CD4-positive, alpha-beta T cell (primary cell): ENCODE results near the gene NANS. TPM values are rescaled to one million over a fixed set of nuclear protein-coding genes. Genes with fewer than 3 reads are reported as not detected.

Source experiments
- ATAC-seq: fragments of 200-7000 bp; cut with Tn5 transposase; one replicate; pipeline ENCODE4 v1.10.0; 2022; ENCODE audit warnings: mild to moderate bottlenecking; ENCODE audit not compliant: poor library complexity
- CTCF ChIA-PET: fragments of 350-600 bp; sonication (Branson Sonifier 250); formaldehyde crosslinking; loops from one replicate; lab custom pipeline; 2021; ENCODE audit warnings: antibody characterized with exemption, inconsistent platforms; lab: Charles Lee
- POLR2A ChIA-PET: fragments of 350-600 bp; sonication (Branson Sonifier 250); formaldehyde crosslinking; loops from one replicate; lab custom pipeline; 2021; ENCODE audit warnings: antibody characterized with exemption, inconsistent platforms; lab: Charles Lee
- DNase-seq, 14 experiments: peaks; one replicate each; pipeline ENCODE4 v3.0.0-alpha.2; 2013 to 2020; ENCODE audit warnings: mixed read lengths in 2 of 14
- H3K27ac ChIP-seq, 2 donors: one replicate each; pipeline versions ENCODE4 v1.5.1 to v1.7.0; 2013; ENCODE audit warnings: low read length in 2 of 2, low read depth in 1 of 2, mild to moderate bottlenecking in 1 of 2
- H3K27me3 ChIP-seq, 2 experiments: 1 replicate in 1 of 2; 2 replicates in 1 of 2; pipeline versions ENCODE4 v1.6.1 to v1.7.0; 2013; ENCODE audit warnings: low read length in 2 of 2, control low read depth in 1 of 2, mild to moderate bottlenecking in 1 of 2, moderate library complexity in 1 of 2; ENCODE audit not compliant: insufficient read depth in 2 of 2, control insufficient read depth in 1 of 2
- H3K36me3 ChIP-seq: one replicate; pipeline ENCODE4 v1.6.1; 2013; ENCODE audit warnings: low read length, control low read depth; ENCODE audit not compliant: insufficient read depth
- H3K4me1 ChIP-seq: one replicate; pipeline ENCODE4 v1.6.1; 2013; ENCODE audit warnings: low read length, control low read depth; ENCODE audit not compliant: insufficient read depth
- H3K4me3 ChIP-seq: one replicate; pipeline ENCODE4 v1.5.1; 2013; ENCODE audit warnings: mild to moderate bottlenecking, low read length, moderate library complexity
- H3K9me3 ChIP-seq, 2 experiments: 1 replicate in 1 of 2; 2 replicates in 1 of 2; pipeline versions ENCODE4 v1.6.1 to v1.7.0; 2013; ENCODE audit warnings: low read length in 2 of 2, mild to moderate bottlenecking in 2 of 2, control low read depth in 1 of 2, moderate library complexity in 1 of 2; ENCODE audit not compliant: control insufficient read depth in 1 of 2, insufficient read depth in 1 of 2
- H3K27ac Mint-ChIP-seq: one replicate; pipeline ENCODE4 v1.8.0; 2020; ENCODE audit warnings: mixed read lengths
- H3K27me3 Mint-ChIP-seq: one replicate; pipeline ENCODE4 v1.8.0; 2021; ENCODE audit warnings: mixed read lengths
- H3K36me3 Mint-ChIP-seq: one replicate; pipeline ENCODE4 v1.8.0; 2021; ENCODE audit warnings: low read depth, mixed read lengths
- H3K4me1 Mint-ChIP-seq: one replicate; pipeline ENCODE4 v1.8.0; 2021; ENCODE audit warnings: low read depth, mixed read lengths
- H3K4me3 Mint-ChIP-seq: one replicate; pipeline ENCODE4 v1.8.0; 2020; ENCODE audit warnings: mild to moderate bottlenecking, mixed read lengths
- H3K9me3 Mint-ChIP-seq: one replicate; pipeline ENCODE4 v1.8.0; 2020; ENCODE audit warnings: mixed read lengths
- intact Hi-C, 2 experiments: fragments of 100-400 bp; cut with DNase I in 1 of 2; cut with micrococcal nuclease in 1 of 2; formaldehyde crosslinking; loops; one replicate each; pipeline versions ENCODE4 v1.15.1 to v1.9.0; 2023 to 2025; cut with DNase I, micrococcal nuclease
- total RNA-seq, 174 experiments: library from RNA in 2 of 174; stranded (reverse) in 2 of 174; gene quantifications; one replicate each; pipeline ENCODE4 v1.2.3 and lab custom pipeline; 2021 to 2026
- TF ChIP-seq, protein P1 (sequence below): fragments of 200-600 bp; IDR thresholded peaks from one replicate; pipeline ENCODE4 v1.8.0; 2022; ENCODE audit warnings: antibody characterized with exemption, mild to moderate bottlenecking

The NANS gene
- total RNA-seq, 2 experiments from 2014 or later, result 70.5 to 74.0 TPM

DNA sequence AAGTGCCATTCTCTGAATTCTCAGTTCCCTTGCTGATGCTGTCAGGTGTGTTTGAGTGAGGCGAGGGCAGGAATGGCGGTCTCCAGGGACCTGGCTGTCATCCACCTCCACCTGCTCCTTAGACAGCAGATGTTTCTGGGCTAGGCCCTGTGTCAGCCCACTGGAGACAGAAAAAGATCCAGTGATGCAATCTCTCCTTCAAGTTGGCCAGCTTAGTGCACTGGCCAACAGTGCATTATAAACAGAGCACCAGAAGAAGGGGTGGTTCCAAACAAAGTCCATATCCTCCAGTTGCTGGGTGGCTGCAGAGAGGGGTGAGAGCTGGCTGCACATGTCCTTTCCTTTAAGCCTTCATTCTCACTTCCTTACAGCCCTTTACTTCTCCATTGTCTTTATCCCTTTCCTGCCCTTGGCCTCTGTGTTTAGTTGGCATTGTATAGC is 26.5 kb downstream of the NANS start:
- H3K36me3 ChIP-seq, result peaks cover 81% of the 10 kb centered on the region
- TF ChIP-seq, protein P1, sequence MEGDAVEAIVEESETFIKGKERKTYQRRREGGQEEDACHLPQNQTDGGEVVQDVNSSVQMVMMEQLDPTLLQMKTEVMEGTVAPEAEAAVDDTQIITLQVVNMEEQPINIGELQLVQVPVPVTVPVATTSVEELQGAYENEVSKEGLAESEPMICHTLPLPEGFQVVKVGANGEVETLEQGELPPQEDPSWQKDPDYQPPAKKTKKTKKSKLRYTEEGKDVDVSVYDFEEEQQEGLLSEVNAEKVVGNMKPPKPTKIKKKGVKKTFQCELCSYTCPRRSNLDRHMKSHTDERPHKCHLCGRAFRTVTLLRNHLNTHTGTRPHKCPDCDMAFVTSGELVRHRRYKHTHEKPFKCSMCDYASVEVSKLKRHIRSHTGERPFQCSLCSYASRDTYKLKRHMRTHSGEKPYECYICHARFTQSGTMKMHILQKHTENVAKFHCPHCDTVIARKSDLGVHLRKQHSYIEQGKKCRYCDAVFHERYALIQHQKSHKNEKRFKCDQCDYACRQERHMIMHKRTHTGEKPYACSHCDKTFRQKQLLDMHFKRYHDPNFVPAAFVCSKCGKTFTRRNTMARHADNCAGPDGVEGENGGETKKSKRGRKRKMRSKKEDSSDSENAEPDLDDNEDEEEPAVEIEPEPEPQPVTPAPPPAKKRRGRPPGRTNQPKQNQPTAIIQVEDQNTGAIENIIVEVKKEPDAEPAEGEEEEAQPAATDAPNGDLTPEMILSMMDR, result no peak
- H3K36me3 Mint-ChIP-seq, result peaks cover 90% of the 10 kb centered on the region
- no peak overlapping the region for H3K27ac ChIP-seq
- POLR2A ChIA-PET, result no interaction called here
- H3K4me1 ChIP-seq, result peaks cover 14% of the 10 kb centered on the region
- H3K27me3 Mint-ChIP-seq, result no peaks in the 10 kb centered on the region
- peak overlapping the region; percentile 69 for H3K27ac Mint-ChIP-seq
- intact Hi-C loops, result no loop called here
- H3K4me3 ChIP-seq, result no peak overlapping the region
- peaks cover 53% of the 10 kb centered on the region for H3K4me1 Mint-ChIP-seq
- H3K9me3 Mint-ChIP-seq, result no peaks in the 10 kb centered on the region
- CTCF ChIA-PET, result no interaction called here
- H3K27me3 ChIP-seq, result no peaks in the 10 kb centered on the region
- H3K4me3 Mint-ChIP-seq, result no peak overlapping the region
- no peak for DNase-seq
- no peaks in the 10 kb centered on the region for H3K9me3 ChIP-seq
- no peak for ATAC-seq

DNA sequence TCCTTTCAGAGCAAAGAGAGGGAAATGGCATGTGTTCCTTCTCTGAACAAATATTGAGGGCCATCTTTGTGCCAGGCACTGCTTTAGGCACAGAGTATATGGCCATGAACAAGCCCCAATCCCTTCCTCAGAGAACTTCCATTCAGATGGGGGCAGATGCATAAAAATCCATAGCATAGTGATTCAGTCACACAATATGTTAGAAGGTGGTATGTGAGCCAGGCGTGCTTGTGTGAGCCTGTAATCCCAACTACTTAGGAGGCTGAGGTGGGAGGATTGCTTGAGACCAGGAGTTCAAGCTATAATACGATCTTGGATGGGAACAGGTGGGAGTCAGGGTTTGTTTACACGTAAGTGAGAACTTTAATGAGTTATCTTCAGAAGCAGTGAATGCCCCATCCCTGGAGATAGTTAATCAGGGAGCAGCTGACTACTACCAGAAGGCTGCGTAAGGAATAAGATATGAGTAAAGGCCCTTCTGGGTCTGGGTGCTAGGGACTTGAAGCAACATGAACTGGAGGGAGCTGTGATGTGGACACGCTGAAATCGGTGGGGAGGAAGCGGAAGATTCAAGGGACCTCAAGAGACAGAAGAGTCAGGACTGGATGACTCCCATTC is 27.1 kb downstream of the NANS start:
- TF ChIP-seq, protein P1, result no peak
- no peaks in the 10 kb centered on the region for H3K9me3 Mint-ChIP-seq
- ATAC-seq, result no peak
- peaks cover 14% of the 10 kb centered on the region for H3K4me1 ChIP-seq
- no peak overlapping the region for H3K4me3 Mint-ChIP-seq
- no peaks in the 10 kb centered on the region for H3K27me3 Mint-ChIP-seq
- CTCF ChIA-PET, result no interaction called here
- H3K27me3 ChIP-seq, result no peaks in the 10 kb centered on the region
- POLR2A ChIA-PET, result interaction anchor here (0.8 kb wide), 1 partner anchor 172 kb away, joined by 3 read pairs; the partner anchor contains the start of gene TBC1D2
- no peaks in the 10 kb centered on the region for H3K9me3 ChIP-seq
- DNase-seq, result no peak
- H3K4me3 ChIP-seq, result no peak overlapping the region
- peaks cover 89% of the 10 kb centered on the region for H3K36me3 Mint-ChIP-seq
- H3K4me1 Mint-ChIP-seq, result peaks cover 51% of the 10 kb centered on the region
- H3K27ac Mint-ChIP-seq, result peak overlapping the region; percentile 6
- peaks cover 76% of the 10 kb centered on the region for H3K36me3 ChIP-seq
- no peak overlapping the region for H3K27ac ChIP-seq
- intact Hi-C loops, result no loop called here

DNA sequence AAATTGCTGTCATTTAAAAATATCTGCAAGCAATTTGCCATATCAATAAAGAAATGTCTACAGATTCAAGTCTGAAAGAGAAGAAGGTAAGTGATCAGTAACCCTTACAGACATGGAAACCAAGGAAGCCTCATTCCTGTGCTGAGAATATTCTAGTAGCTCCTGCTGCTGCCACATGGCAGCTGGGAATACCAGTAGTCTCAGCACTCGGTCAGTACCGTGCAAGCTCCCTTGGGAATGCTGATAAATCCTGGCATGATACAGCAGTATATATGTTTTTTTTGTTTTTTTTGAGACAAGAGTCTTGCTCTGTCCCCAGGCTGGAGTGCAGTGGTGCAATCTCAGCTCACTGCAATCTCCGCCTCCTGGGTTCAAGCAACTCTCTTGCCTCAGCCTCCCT is 27.9 kb downstream of the NANS start:
- Mint-ChIP-seq H3K9me3 (no peaks in the 10 kb centered on the region), H3K27me3 (no peaks in the 10 kb centered on the region), H3K4me1 (peaks cover 46% of the 10 kb centered on the region), H3K36me3 (peaks cover 87% of the 10 kb centered on the region), H3K27ac (peak overlapping the region; percentile 6), H3K4me3 (no peak overlapping the region)
- Histone ChIP-seq H3K4me1 (peaks cover 14% of the 10 kb centered on the region), H3K9me3 (no peaks in the 10 kb centered on the region), H3K4me3 (no peak overlapping the region), H3K36me3 (peaks cover 72% of the 10 kb centered on the region), H3K27ac (peak overlapping the region in 1 of 2 donors; percentile 9), H3K27me3 (no peaks in the 10 kb centered on the region)
- no peak for DNase-seq
- no peak for ATAC-seq
- TF ChIP-seq, protein P1, result no peak
- POLR2A ChIA-PET, result interaction anchor here (0.8 kb wide), 2 partner anchors 13 to 171 kb away, joined by 3 read pairs; partner anchors contain the start of gene TBC1D2
- CTCF ChIA-PET, result interaction anchor here (0.6 to 1.2 kb wide), 2 partner anchors 27 to 50 kb away, joined by 3 read pairs; no protein-coding TSS in a partner anchor
- intact Hi-C loops, result no loop called here
